GM04503 (cell line): ENCODE data around the gene FAM216A.
A peak's percentile ranks its signal among the peaks of the same experiment; 100 is the strongest.
"Not testable (repeated sequence)": the region's sequence is repeated elsewhere in the genome, so short reads cannot be mapped to it uniquely, and the experiment has no call there.

Experiments used
- DNase-seq: peaks from one replicate; pipeline ENCODE4 v3.0.0-alpha.2; 2012; ENCODE audit warnings: low read depth

Gene FAM216A, protein sequence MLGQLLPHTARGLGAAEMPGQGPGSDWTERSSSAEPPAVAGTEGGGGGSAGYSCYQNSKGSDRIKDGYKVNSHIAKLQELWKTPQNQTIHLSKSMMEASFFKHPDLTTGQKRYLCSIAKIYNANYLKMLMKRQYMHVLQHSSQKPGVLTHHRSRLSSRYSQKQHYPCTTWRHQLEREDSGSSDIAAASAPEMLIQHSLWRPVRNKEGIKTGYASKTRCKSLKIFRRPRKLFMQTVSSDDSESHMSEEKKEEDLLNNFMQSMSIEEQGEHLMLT

DNA sequence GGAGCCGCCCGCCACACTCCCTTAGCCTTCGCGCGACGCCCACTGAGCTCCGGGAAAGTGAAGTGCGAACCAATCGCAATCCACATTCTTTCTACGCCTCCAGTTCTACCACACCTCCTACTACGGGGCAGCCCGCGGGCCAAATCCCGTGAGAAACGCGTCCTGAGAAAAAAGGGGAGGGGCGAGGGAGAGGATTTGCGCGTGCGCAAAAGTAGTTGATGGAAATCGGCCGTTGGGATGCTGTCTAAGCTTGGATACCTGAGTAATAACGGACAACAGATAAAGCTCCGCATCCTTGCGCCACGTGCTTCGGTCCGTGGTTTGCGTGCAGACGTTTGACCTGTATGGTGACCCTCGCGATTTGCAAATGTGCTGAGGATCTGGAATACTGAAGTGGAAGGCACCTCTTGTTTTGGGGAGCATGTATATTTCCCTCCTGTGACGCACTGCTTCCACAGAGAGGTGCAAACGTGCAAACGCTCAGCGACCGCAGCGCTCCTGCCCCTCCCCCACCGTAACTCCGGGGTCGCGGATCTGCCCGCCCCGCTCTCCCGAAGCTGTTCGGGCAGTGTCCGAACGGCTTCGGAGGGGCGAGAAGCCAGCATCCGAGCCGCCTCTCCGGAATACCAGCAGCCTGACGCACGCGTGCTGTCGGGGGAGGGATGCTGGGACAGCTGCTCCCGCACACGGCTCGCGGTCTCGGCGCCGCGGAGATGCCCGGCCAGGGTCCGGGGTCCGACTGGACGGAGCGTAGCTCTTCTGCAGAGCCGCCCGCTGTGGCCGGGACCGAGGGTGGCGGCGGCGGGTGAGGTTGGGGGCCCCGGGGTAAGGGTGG lies at the start of gene FAM216A, which contains the start of gene GPN3:
FAM216A (plus strand) TSS at position 632 of the 835 bp plus-strand sequence; CDS start at position 663, 31 bp downstream.
GPN3 (minus strand) TSS at position 44 of the 835 bp plus-strand sequence. CDS start 54 bp downstream, outside the sequence.
- peak; percentile 90 for DNase-seq

DNA sequence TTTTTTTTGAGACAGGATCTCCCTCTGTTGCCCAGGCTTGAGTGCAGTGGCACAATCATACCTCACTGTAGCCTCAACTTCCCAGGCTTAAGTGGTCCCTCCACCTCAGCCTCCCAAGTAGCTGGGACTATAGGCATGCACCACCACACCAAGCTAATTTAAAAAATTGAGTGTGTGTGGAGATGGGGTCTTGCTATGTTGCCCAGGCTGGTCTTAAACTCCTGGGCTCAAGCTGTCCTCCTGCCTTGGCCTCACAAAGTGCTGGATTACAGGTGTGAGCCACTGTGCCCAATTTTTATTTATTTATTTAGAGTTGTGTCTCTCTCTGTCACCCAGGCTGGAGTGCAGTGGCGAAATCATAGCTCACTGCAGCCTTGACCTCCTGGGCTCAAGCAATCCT lies 48.0 kb upstream of the FAM216A start:
- not testable (repeated sequence) for DNase-seq

DNA sequence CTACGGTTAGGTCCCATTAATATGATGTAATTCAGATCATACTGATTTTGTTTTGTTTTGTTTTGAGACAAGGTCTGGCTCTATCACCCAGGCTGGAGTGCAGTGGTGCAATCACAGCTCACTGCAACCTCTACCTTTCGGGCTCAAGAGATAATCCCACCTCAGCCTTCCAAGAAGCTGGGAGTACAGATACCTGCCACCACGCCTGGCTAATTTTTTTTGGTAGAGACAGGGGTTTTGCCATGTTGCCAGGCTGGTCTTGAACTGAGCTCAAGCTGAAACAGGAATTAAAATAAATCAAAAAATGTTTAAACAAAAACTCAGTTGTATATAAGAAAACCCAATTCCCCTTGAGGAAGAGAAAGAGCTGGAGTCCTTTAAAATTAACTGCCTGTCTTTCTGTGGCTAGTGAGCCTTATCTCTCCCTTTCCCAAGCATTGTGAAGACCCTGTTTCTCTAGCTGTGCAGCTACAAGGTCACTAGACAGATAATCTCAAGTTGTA lies 47.4 kb upstream of the FAM216A start:
- no peak for DNase-seq

DNA sequence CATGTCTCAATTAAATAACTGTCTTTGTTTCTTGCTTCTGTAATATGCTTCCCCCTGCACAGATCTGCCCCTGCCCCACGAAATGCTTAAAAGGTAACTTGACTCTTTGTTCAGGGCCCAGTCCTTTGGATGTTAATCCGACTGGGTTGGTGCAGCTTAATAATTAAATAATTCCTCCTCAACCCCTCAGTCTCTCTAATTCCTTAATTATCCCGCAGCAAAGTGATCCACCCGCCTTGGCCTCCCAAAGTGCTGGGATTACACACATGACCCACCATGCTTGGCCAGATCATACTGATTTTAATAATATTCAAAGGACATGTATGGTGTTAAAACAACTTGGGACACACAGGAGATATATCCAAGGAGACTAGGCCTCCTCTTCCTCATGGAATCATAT lies 46.9 kb upstream of the FAM216A start:
- no peak for DNase-seq

DNA sequence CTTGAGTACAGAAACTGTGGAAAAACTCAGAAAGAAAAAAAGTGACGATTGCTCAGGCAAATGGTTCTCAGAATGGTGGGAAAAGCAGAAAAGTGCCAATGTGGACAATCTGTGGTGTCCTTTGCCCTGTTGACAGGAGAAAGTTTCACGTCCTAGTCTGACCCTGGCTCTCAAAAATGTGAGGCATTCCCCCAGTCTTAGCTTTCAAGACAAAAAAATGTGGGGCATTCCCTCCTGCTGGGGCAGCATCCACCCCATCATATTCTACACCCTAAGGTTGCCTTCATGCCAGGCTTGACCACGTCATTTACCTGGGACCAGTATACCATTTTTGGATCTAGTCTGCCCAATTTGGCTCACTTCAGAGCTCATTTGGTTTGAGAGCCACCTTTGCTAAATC lies 44.4 kb upstream of the FAM216A start:
- DNase-seq = peak; percentile 15

DNA sequence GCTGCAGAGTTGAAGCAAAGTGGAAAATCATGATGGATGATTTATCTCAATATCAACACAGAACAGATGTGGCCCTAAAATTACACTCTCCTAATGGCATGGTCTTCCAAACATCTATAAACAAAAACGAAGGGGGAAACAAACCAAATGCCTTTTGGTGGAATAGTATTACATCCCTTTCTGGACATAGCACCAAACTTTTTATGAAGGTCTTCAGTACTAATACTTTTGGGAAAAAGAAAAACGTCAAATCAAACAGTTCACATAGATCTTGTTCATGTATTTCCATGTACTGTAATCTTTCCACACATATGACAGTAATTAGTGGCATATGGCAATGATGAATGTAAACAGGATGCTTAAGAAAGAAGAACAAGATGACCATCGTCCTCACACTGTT lies 42.2 kb upstream of the FAM216A start:
- DNase-seq = no peak

DNA sequence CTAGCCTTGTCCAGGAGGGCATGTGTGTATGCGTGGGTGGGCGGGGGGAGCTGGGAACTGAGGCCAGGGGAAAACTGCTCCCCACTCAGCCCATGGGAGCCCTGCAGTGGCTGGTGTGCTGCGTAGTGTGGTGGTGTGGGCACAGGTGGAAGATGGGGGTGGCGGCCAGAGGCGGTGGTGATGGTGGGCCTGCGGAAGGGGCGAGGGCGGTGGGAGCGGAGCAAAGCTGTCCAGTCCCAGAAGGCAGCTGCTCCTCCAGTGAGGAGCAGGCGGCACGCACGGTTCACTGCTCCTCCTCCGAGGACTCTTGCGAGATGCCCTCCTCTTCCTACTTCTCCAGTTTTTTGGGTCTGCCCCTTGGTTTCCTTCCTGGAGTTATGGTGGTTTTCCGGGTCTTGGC lies 39.0 kb upstream of the FAM216A start:
- DNase-seq = not testable (repeated sequence)

DNA sequence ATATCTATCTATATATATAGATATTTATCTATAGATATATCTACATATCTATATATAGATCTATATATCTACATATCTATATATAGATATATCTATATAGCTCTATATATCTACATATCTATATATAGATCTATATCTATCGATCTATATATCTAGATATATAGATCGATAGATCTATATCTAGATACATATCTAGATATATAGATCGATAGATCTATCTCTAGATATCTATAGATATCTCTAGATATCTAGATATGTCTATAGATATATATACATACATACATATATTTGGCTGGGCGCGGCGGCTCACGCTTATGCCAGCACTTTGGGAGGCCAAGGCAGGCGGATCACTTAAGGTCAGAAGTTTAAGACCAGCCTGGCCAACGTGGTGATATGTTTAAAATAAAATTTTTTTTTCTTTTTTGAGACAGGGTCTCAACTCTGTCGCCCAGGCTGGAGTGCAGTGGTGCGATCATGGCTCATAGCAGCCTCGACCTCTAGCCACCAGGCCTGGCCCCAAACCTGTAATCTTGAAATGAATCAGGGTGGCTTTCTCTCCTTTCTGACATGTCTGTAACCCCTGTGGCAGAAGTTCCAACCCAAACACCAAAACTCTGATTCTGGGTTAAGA lies 36.6 kb upstream of the FAM216A start:
- no peak for DNase-seq

DNA sequence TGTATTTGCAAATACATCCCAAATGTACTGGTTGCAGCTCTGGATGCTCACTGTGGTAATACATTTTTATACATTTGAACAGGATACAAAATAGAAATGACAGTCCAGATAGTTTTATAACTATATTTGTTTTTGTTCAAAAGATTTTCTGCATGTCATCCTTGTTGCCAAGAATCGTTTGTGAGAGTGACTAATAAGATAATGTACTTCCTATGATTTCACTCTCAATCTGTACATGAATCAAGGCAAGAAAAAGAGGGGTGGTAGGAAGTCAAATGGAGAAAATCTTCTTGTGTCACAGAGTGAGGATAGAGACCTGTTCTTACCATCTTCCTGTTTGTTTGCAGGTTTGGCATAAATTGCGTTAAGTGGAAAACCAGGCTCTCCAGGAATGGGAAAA lies 32.4 kb upstream of the FAM216A start:
- DNase-seq = no peak

DNA sequence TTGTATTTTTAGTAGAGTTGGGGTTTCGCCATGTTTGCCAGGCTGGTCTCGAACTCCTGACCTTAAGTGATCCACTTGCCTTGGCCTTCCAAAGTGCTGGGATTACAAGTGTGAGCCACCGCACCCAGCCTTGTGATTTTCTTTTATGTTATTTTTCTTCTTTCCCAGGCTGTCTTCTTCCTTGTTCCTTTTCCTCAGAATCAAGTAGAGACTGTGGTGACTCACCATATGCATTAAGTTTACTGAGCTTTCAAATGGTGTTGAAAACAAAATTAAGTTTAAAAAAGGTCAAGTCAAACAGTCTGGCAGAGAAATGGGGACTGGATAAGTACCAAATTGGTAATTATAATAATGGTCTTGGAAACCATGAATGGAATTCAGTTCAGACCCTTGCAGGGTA lies 24.2 kb upstream of the FAM216A start:
- DNase-seq = no peak

DNA sequence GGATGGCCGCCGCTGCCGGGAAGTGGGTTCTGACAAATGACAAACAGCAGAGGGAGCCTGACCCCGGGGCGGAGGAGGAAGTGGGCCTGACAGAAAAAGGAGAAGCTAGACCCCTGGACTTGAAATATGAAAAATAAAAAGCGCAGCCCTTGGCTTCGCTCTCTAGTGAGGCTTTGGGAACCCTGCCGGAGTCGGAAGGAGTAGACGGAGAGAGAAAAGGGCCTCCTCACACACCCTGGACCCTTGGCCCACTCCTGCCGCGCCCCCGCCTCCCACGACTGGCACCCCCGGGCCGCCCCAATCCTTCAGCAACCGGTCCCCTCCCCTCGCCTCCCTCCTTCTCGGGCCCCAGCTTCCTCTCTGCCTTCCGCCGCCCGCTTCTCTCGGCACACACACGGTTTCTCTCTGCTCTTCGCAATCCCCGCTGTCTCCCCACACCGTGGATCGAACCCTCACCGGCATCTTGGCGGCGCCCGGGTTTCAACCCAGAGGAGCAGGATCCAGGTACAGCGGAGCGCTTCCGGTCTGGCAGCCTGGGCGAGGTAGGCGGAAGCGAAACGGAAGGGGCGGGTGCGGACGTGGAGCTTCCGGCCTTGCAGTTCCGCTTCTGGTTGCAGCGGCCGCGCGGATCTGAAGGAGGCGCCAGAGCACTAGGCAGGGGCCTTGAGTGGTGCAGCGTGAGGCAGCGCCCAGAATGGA lies 18.7 kb upstream of the FAM216A start, which contains the start of gene ARPC3:
ARPC3 (minus strand) TSS at position 539 of the 699 bp plus-strand sequence; CDS start at position 462, 77 bp downstream.
- DNase-seq = peak; percentile 52

DNA sequence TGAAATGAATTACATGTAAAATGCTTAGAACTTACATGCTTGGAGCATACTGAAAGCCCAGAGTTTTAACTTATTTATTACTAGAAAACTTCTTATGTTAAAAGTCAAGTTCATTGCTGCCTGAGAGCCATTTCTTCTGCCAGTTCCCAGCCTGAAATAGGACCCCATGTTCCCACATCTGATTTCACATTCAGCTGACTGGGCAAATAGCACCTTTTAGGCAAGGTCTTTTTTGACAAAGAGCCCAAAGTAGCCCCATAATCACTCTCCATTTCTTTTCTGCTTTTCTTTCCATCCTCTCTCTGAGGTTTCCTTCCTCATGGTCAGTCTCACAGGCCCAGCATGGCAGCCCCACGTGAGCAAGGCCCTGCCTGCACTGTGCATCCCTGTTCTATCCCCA lies 17.4 kb upstream of the FAM216A start:
- no peak for DNase-seq

DNA sequence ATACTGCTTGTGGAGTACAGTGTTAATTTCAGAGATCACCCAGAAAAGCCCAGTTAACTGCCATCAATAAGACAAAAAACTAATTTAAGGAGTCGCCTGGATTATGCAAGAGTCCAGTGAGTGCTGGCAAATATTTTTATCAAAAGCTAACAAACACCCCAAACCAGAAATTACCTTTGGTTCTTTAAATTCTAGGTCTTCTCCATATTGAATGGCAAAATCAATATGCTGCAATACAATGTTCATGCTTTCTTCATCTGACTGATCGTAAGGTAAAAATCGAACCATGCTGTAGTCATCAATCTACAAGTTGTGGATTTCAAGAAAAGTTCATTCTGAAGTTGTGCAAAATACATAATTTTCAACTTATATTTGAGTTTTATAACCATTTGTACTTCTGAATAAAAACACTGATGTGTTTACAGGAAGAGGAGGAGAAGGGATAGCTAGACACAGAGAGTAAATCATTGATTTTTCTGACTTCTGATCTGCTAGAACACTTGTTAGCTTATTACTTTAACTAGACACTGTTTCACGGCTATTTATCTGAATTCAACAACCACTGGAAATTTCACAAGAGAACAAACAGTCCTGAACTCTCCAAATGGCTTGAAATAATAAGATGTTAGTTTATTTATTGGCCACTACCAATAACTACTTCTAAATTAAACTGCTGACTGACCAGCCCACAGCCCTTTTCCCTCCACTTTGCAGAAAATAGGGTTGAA lies 14.9 kb upstream of the FAM216A start:
- no peak for DNase-seq

DNA sequence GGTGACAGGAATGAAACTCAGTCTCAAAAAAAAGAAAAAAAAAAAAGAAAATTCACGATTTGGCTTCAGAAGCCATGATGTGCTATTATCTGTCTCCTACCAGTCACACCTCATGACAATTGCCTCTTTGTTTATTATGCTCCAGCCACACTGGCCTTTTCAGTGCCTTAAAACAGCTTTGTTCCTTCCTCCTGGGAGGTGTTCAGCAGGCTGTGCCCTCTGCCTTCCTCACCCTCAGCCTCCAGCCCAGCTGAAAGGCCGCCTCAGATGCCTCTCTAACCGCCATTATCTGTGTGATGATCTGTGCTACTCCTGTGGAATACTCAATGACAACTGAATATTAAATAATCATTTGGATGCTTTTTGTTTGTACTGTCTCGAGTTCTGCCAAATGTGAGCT lies 9.9 kb upstream of the FAM216A start:
- DNase-seq = no peak

DNA sequence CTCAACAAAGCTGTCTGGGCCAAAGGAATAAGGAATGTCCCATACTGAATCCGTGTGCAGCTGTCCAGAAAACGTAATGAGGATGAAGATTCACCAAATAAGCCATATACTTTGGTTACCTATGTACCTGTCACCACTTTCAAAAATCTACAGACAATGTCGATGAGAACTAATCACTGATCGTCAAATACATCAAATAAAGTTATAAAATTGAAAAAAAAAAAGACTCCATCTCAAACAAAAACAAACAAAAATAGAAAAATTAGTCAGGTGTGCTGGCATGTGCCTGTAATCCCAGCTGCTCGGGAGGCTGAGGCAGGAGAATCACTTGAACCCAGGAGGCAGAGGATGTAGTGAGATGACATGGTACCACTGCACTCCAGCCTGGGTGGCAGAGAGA lies 7.5 kb upstream of the FAM216A start:
- DNase-seq = not testable (repeated sequence)

DNA sequence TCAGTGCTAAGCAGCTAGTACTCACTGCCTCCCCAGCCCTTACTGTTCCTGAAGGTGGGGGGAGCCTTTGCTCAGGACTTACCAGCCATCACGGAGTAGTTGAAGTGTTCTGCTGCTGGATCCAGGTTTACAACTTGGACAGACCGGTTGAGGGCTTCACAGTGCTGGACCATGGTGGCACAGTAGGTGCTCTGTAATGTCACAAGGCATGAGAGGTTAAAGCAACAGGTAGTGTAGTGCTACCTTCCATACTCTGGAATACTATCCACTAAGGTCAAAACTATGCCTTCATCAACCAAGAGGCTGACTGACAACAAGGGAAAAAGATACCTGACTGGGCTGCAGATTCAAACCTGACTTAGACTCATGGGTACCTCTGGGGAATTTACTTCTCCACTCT lies 3.6 kb upstream of the FAM216A start:
- DNase-seq = no peak

DNA sequence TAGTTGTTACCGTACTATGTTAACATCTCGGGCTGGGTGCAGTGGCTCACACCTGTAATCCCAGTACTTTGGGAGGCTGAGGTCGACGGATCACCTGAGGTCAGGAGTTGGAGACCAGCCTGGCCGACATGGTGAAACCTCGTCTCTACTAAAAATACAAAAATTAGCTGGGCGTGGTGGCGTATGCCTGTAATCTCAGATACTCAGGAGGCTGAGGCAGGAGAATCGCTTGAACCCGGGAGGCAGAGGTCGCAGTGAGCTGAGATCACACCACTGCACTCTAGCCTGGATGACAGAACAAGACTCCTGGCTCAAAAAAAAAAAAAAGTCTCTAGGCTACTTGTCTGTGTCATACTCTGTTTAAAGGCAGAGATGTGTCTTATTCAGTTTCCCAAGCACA lies 2.9 kb upstream of the FAM216A start:
- DNase-seq = not testable (repeated sequence)

DNA sequence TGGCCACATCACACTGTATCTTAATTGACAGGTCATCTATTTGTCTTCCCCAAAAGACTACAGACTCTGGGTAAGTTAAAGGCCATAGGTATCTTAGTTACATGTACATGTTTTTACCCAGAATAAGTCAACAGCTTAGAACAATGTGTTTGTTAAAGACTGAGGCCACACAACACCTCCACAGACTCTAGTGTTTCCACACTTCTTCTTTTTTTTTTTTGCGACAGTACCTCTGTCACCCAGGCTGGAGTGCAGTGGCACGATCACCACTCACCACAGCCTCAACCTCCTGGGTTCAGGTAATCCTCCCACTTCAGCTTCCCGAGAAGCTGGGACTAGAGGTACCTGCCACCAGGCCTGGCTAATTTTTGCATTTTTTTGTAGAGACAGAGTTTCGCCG lies 1.9 kb upstream of the FAM216A start:
- DNase-seq = no peak

DNA sequence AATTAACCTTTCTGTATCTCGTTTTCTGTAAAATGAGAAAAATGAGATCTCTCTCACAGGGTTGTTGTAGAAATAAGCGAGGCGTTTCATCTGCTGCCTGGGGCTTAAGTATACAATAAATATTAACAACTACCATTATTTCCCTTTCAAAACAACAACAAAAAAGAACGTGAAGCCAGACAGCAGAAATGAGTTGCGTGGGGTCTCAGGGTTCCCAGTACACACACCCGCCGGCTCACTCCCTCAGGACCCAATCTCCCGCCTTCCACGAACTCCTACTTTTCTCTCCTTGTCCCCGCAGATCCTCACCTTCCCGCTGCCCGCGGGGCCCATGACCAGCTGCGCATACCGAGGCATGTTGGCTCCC lies 815 bp upstream of the FAM216A start:
- no peak for DNase-seq

DNA sequence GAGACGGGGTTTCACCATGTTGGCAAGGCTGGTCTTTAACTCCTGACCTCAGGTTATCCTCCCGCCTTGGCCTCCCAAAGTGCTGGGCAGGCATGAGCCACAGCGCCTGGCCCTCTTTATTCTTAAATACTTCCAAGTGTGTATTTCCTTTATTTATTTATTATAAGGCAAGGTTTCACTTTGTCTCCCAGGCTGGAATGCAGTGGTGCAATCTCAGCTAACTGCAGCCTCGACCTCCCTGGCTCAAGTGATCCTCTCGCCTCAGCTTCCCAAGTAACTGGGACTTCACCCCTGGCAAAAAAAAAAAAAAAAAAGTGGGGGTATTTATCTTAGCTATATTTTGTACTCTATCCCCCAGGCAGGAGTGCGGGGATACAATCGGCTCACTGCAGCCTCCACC lies 6.8 kb downstream of the FAM216A start:
- DNase-seq = no peak

DNA sequence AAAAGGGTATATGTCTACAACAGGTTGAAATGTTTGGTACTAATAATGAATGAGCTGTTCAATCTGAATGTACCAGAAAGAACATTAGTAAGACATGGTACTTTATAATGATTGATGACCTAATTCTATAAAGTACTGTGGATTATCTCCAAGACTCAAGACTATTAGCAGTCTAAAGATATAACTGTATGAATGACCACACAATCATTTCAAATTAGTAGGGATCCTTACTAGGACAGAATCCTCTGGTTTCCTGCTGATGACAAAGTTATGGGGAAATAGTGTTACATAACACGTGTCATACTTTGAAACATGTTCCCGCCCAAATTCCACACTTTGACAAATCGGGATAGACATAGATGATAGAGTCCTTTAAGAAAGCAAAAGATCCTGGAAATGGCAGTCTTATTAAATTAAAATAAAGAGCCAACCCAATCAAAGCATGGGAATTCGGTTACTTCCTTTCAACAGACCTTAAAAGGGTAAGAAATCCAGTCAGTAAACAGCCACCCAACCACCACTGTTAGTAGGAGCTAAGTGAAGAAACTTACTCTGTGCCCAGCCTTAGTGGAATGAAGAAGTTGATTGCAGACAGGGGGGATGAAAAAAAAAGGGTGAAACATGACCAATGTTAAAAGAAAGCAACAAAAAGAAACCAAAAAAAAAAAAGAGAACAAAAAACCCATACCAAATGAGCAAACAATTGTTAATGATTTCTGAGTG lies 30.5 kb downstream of the FAM216A start:
- DNase-seq = peak; percentile 47
